Prostate gland (tissue), 2 donors: Measurements from ENCODE around the gene RPL9. TPM values are rescaled to one million over a fixed set of nuclear protein-coding genes. Genes with fewer than 3 reads are reported as not detected.
A peak's percentile ranks its signal among the peaks of the same experiment; 100 is the strongest.
"Not testable (repeated sequence)": the region's sequence is repeated elsewhere in the genome, so short reads cannot be mapped to it uniquely, and the experiment has no call there.

Experiments
- DNase-seq: peaks from one replicate; pipeline ENCODE4 v3.0.0-alpha.2; 2019; ENCODE audit warnings: low spot score
- H3K27ac ChIP-seq, 2 donors: fragments of 200-600 bp; sonication (generic); 2 replicates each; pipeline ENCODE4 v1.5.1; 2017 to 2019
- H3K27me3 ChIP-seq: fragments of 200-600 bp; sonication (generic); replicated peaks from 2 replicates; pipeline ENCODE4 v1.5.1; 2019; ENCODE audit not compliant: insufficient read depth
- H3K36me3 ChIP-seq, 2 donors: fragments of 200-600 bp; sonication (generic); 1 replicate in 1 of 2; 2 replicates in 1 of 2; pipeline versions ENCODE4 v1.5.1 to v1.8.1; 2017 to 2019
- H3K4me1 ChIP-seq: fragments of 200-600 bp; sonication (generic); replicated peaks from 2 replicates; pipeline ENCODE4 v1.5.1; 2019
- H3K4me3 ChIP-seq, 2 donors: fragments of 200-600 bp; sonication (generic); 2 replicates each; pipeline ENCODE4 v1.5.1; 2017 to 2019
- H3K9me3 ChIP-seq: fragments of 200-600 bp; sonication (generic); 2 replicates; pipeline ENCODE4 v1.5.1; 2017
- POLR2A ChIP-seq: fragments of 450-650 bp; IDR thresholded peaks from one replicate; pipeline ENCODE4 v1.6.1; 2016; ENCODE audit warnings: antibody characterized with exemption, mild to moderate bottlenecking
- POLR2AphosphoS5 ChIP-seq: sonication (generic); formaldehyde crosslinking; IDR thresholded peaks from one replicate; pipeline ENCODE4 v1.6.1; 2017; ENCODE audit warnings: antibody characterized with exemption
- WGBS: methylation state at CpG from one replicate; pipeline ENCODE4 v1.1.5; 2018; 5-methylcytosine and 5-hydroxymethylcytosine counted together
- intact Hi-C: fragments of 100-400 bp; cut with DNase I; formaldehyde crosslinking; loops from one replicate; pipeline ENCODE4 v1.14.2; 2022
- total RNA-seq, 2 donors: library from RNA; depleted of rRNA; stranded (reverse); fragments of >200 nt; gene quantifications; one replicate each; pipeline ENCODE4 v1.1.0, GENCODE V29; 2016
- TF ChIP-seq, protein P1 (sequence below), 4 experiments: fragments of 200-600 bp in 2 of 4; fragments of 450-650 bp in 2 of 4; sonication (generic) in 2 of 4; IDR thresholded peaks; 1 replicate in 3 of 4; 2 replicates in 1 of 4; pipeline ENCODE4 v1.5.1; 2016 to 2019; ENCODE audit warnings: antibody characterized with exemption in 4 of 4, mild to moderate bottlenecking in 2 of 4, moderate library complexity in 2 of 4

RPL9 gene
- 1,000 to 10,000 TPM; 1,563 to 5,624 TPM for total RNA-seq

DNA sequence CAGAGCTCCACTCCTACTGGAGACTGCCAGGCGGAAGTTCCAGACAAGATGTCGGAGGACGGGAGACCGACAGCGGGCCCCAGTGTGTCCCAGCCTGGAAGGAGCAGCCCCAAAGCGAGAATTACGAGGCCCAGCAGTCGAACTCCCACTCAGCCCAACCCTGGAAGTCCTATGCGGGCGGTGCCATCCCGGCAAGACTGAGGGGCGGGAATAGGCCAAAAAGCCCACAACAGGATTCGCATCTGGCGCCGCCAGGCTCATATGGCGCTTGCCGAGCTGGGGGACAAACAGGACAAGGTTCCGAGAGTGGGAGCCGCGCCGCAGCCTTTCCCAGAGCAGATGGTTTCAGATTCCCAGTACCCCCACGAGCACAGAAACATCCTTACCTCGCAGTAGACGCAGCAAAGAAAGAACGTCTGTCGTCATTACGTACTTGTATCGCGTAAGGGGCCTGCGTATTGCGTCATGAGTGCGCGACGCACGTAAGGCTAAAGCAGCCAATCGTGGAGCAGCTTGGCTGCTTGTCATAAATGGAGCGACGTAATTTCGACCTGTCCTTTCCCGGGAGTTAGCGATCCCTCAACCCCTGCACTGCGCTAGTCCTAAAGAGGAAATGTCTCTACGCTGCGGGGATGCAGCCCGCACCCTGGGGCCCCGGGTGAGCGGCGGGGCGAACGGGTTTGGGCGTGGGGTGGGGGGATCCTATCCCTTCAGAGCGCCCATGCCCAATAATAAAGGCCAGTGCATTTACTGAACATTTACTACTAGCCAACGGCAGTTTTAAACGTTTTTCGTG, at the start of gene RPL9, which contains the start of gene LIAS:
TSS of gene RPL9 (minus strand) at position 418 of the 796 bp plus-strand sequence. CDS start 483 bp downstream, outside the sequence.
TSS of gene LIAS (plus strand) at position 552 of the 796 bp plus-strand sequence. CDS start at position 614, 62 bp downstream.
- Histone ChIP-seq H3K36me3 (peaks cover 5 to 10% of the 10 kb centered on the region in 2 donors), H3K27ac (peak within 1 kb of the TSS; percentile 92 to 94), H3K9me3 (no peaks in the 10 kb centered on the region), H3K27me3 (no peaks in the 10 kb centered on the region), H3K4me1 (peaks cover 6% of the 10 kb centered on the region), H3K4me3 (peak within 1 kb of the TSS; percentile 68 to 75)
- WGBS = under 1% methylated on average over 54 of the region's 55 CpGs
- peak; percentile 89 for TF ChIP-seq POLR2A
- TF ChIP-seq, protein P1, sequence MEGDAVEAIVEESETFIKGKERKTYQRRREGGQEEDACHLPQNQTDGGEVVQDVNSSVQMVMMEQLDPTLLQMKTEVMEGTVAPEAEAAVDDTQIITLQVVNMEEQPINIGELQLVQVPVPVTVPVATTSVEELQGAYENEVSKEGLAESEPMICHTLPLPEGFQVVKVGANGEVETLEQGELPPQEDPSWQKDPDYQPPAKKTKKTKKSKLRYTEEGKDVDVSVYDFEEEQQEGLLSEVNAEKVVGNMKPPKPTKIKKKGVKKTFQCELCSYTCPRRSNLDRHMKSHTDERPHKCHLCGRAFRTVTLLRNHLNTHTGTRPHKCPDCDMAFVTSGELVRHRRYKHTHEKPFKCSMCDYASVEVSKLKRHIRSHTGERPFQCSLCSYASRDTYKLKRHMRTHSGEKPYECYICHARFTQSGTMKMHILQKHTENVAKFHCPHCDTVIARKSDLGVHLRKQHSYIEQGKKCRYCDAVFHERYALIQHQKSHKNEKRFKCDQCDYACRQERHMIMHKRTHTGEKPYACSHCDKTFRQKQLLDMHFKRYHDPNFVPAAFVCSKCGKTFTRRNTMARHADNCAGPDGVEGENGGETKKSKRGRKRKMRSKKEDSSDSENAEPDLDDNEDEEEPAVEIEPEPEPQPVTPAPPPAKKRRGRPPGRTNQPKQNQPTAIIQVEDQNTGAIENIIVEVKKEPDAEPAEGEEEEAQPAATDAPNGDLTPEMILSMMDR (IDR thresholded peaks at IDR 0.05) = no peak
- TF ChIP-seq POLR2AphosphoS5 = peak; percentile 100
- DNase-seq = peak; percentile 95
- intact Hi-C loops = loop anchor here (5.0 to 10.0 kb wide), 2 partner anchors 94 to 599 kb away; partner anchors contain the start of genes N4BP2 and RFC1

DNA sequence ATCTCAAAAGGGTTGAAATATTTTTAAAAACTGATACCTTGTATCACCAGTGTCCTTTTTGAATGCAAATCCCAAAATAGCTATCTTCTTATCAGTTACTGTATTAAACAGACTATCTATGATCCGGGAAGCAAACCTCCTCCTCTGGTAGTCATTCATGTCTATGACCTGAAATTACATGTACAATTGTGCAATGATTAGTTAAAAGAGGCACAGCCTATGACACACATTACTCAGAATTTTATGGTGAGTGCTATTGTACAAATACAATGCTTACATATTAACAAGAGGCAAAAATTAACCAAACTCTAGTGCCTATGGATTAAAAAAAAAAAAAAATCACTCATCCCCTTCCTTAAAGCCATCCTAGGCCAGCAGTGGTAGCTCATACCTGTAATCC, 46.9 kb upstream of the RPL9 start:
- Histone ChIP-seq H3K27me3 (no peaks in the 10 kb centered on the region), H3K4me1 (no peaks in the 10 kb centered on the region), H3K9me3 (no peaks in the 10 kb centered on the region), H3K36me3 (peaks cover 12 to 15% of the 10 kb centered on the region in 2 donors), H3K4me3 (no peak overlapping the region), H3K27ac (no peak overlapping the region)
- no peak for DNase-seq
- TF ChIP-seq, protein P1 (IDR thresholded peaks at IDR 0.05) = no peak
- TF ChIP-seq POLR2AphosphoS5 = no peak
- TF ChIP-seq POLR2A = no peak
- intact Hi-C loops = no loop called here
- 94% methylated on average over 1 of the region's 1 CpG for WGBS

- DNase-seq = no peak
- Histone ChIP-seq H3K36me3 (peaks cover 11 to 12% of the 10 kb centered on the region in 2 donors), H3K27ac (no peak overlapping the region), H3K9me3 (no peaks in the 10 kb centered on the region), H3K27me3 (no peaks in the 10 kb centered on the region), H3K4me3 (no peak overlapping the region), H3K4me1 (no peaks in the 10 kb centered on the region)
- WGBS = 98% methylated on average over 2 of the region's 2 CpGs
- TF ChIP-seq, protein P1 (IDR thresholded peaks at IDR 0.05) = no peak
- TF ChIP-seq POLR2AphosphoS5 = no peak
- TF ChIP-seq POLR2A = no peak
- intact Hi-C loops = no loop called here
Measured at GRCh38 chr4:39504538-39504937, 45.8 kb upstream of the RPL9 start.

- H3K36me3 ChIP-seq, H3K27me3 ChIP-seq, H3K4me1 ChIP-seq, H3K27ac ChIP-seq, DNase-seq, H3K4me3 ChIP-seq, intact Hi-C loops, H3K9me3 ChIP-seq: not testable (repeated sequence)
- WGBS = 94% methylated on average over 4 of the region's 4 CpGs
Measured at GRCh38 chr4:39502664-39503035, 43.9 kb upstream of the RPL9 start.

DNA sequence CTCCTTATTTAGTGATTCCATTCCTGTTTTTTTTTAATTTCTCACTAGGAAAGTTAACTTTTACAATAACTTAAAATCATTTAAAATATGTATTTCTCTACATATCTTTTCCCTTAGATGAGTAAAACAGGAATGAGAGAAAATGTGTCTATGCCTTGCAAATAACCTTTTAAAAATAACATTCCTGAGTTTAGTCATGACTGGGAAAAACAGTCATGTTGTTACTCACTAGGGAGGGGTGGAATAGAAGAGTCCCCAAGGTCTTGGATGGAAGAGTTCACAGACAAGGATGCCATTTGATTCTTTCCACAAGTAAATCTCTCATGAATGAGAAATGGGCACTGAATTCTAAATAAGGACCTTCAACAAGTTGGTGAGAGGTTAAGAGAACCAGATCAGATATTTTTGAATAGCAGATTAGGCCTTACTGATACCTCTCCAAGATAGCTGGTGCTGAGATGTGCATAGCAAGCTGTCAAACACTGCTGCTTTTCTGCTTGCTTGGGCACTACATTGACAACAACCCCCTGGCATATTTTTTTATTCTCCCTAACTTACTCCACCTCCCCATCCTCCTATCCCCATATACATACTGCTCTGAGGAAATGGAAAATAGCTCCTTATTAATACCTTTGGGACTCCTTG, 43.4 kb upstream of the RPL9 start:
- H3K27ac ChIP-seq = no peak overlapping the region
- no peaks in the 10 kb centered on the region for H3K4me1 ChIP-seq
- no peaks in the 10 kb centered on the region for H3K27me3 ChIP-seq
- H3K36me3 ChIP-seq = peaks cover 6 to 7% of the 10 kb centered on the region in 2 donors
- no peak overlapping the region for H3K4me3 ChIP-seq
- intact Hi-C loops = no loop called here
- no peak for DNase-seq
- no peaks in the 10 kb centered on the region for H3K9me3 ChIP-seq
- TF ChIP-seq POLR2A = no peak
- TF ChIP-seq, protein P1 (IDR thresholded peaks at IDR 0.05) = no peak
- no peak for TF ChIP-seq POLR2AphosphoS5
